HepG2 (cell line): ENCODE measurements around the gene ARHGAP45. TPM values are rescaled to one million over a fixed set of nuclear protein-coding genes. Genes with fewer than 3 reads are reported as not detected.

Experiments
- ATAC-seq: fragments of 200-7000 bp; cut with Tn5 transposase; 3 replicates; pipeline ENCODE4 v1.9.1; 2020; ENCODE audit warnings: mild to moderate bottlenecking, moderate library complexity
- BruUV-seq: library from RNA; stranded (reverse); fragments of 400-500 nt; replicated peaks from 2 replicates; lab custom pipeline; 2021; lab: Mats Ljungman, UMichigan
- CTCF ChIA-PET: fragments of 300-600 bp; formaldehyde crosslinking; extraction: SDS; loops from one replicate; lab custom pipeline; 2021; ENCODE audit warnings: low total read pairs, inconsistent platforms, low intra/inter-chr PET ratio; lab: Yijun Ruan, JAX
- POLR2A ChIA-PET: fragments of 350-600 bp; sonication (Branson Sonifier 250); formaldehyde crosslinking; loops from one replicate; lab custom pipeline; 2020; ENCODE audit warnings: antibody characterized with exemption, inconsistent platforms; lab: Yijun Ruan, JAX
- DNase-seq: peaks from one replicate; pipeline ENCODE4 v3.0.0-alpha.2; 2015; ENCODE audit warnings: low spot score
- FAIRE-seq: peaks from 3 replicates; lab custom pipeline; 2011; peaks lifted over from hg19 to GRCh38; lab: Jason Lieb, UNC
- H2AFZ ChIP-seq: one replicate; pipeline ENCODE4 v1.6.1; 2011; ENCODE audit warnings: low read length, inconsistent platforms
- H3K27ac ChIP-seq: fragments of 300-600 bp; 3 replicates; pipeline ENCODE4 v1.8.0; 2011; ENCODE audit warnings: mixed run types, mild to moderate bottlenecking, mixed read lengths, low read length, inconsistent platforms; ENCODE audit not compliant: insufficient read depth; ENCODE audit errors: extremely low read length
- H3K27me3 ChIP-seq, 2 experiments: fragments of 200-600 bp in 1 of 2; 2 replicates in 1 of 2; 3 replicates in 1 of 2; pipeline versions ENCODE4 v1.6.0 to v1.8.0; 2011; ENCODE audit warnings: low read length in 2 of 2, mild to moderate bottlenecking in 2 of 2, moderate library complexity in 2 of 2, inconsistent platforms in 1 of 2; ENCODE audit not compliant: insufficient read depth in 2 of 2, control insufficient read depth in 1 of 2
- H3K36me3 ChIP-seq, 2 experiments: fragments of 200-600 bp in 1 of 2; replicated peaks in 1 of 2; 2 replicates in 1 of 2; 3 replicates in 1 of 2; pipeline versions ENCODE4 v1.5.1 to v1.8.0; 2011; ENCODE audit warnings: low read length in 2 of 2, inconsistent platforms in 1 of 2; ENCODE audit not compliant: insufficient read depth in 2 of 2, control insufficient read depth in 1 of 2
- H3K4me1 ChIP-seq: 2 replicates; pipeline ENCODE4 v1.5.1; 2012; ENCODE audit warnings: low read length, inconsistent platforms; ENCODE audit not compliant: insufficient read depth
- H3K4me2 ChIP-seq: 2 replicates; pipeline ENCODE4 v1.6.0; 2011; ENCODE audit warnings: low read depth, low read length, inconsistent platforms
- H3K4me3 ChIP-seq, 3 experiments: fragments of 200-600 bp in 1 of 3; sonication (generic), shearing (Covaris generic) in 1 of 3; replicated peaks in 1 of 3; 2 replicates each; pipeline ENCODE4 v1.5.1; 2011 to 2016; ENCODE audit warnings: low read length in 3 of 3, inconsistent platforms in 2 of 3, low read depth in 2 of 3, mild to moderate bottlenecking in 2 of 3, control low read depth in 1 of 3, mixed read lengths in 1 of 3; ENCODE audit not compliant: insufficient read depth in 1 of 3
- H3K79me2 ChIP-seq: one replicate; pipeline ENCODE4 v1.6.1; 2011; ENCODE audit warnings: low read length, inconsistent platforms; ENCODE audit not compliant: insufficient read depth
- H3K9ac ChIP-seq: 2 replicates; pipeline ENCODE4 v1.6.0; 2011; ENCODE audit warnings: mild to moderate bottlenecking, low read depth, low read length, inconsistent platforms; ENCODE audit not compliant: insufficient read depth
- H3K9me3 ChIP-seq: 2 replicates; pipeline ENCODE4 v1.5.1; 2012; ENCODE audit warnings: mild to moderate bottlenecking, low read length
- H4K20me1 ChIP-seq: 2 replicates; pipeline ENCODE4 v1.6.0; 2011; ENCODE audit warnings: inconsistent platforms, mild to moderate bottlenecking, low read length, moderate library complexity; ENCODE audit not compliant: insufficient read depth
- NFIC ChIP-seq: IDR thresholded peaks from 2 replicates; pipeline ENCODE4 v1.6.1; 2012; ENCODE audit warnings: mild to moderate bottlenecking, low read length, inconsistent platforms
- PCBP1 ChIP-seq: fragments of 200-400 bp; formaldehyde crosslinking; IDR thresholded peaks from 2 replicates; pipeline ENCODE4 v1.6.1; 2017; ENCODE audit warnings: mild to moderate bottlenecking, low read depth, low read length, borderline replicate concordance
- RFX1 ChIP-seq: fragments of 450-650 bp; IDR thresholded peaks from 2 replicates; pipeline ENCODE4 v1.6.1; 2017
- SPEN ChIP-seq: sonication (generic); formaldehyde crosslinking; IDR thresholded peaks from 2 replicates; pipeline ENCODE4 v1.5.1; 2020; ENCODE audit warnings: low read depth, mild to moderate bottlenecking, missing genetic modification reagents
- SRSF4 ChIP-seq: fragments of 200-400 bp; formaldehyde crosslinking; IDR thresholded peaks from one replicate; pipeline ENCODE4 v1.6.1; 2018; ENCODE audit warnings: mild to moderate bottlenecking, low read depth, low read length, moderate library complexity; ENCODE audit not compliant: poor library complexity, severe bottlenecking
- TGIF2 ChIP-seq: IDR thresholded peaks from 2 replicates; pipeline ENCODE4 v1.6.1; 2016; ENCODE audit warnings: control low read depth, missing compliant biosample characterization
- ZNF362 ChIP-seq: sonication (generic); formaldehyde crosslinking; IDR thresholded peaks from 2 replicates; pipeline ENCODE4 v1.4.0; 2020; ENCODE audit warnings: missing genetic modification reagents, mild to moderate bottlenecking, borderline replicate concordance
- ZNF446 ChIP-seq: sonication (generic); formaldehyde crosslinking; IDR thresholded peaks from 2 replicates; pipeline ENCODE4 v1.5.0; 2020; ENCODE audit warnings: mild to moderate bottlenecking, missing genetic modification reagents
- ZNF614 ChIP-seq: IDR thresholded peaks from 2 replicates; pipeline ENCODE4 v1.6.1; 2018; ENCODE audit warnings: missing biosample characterization, missing genetic modification reagents, inconsistent platforms, borderline replicate concordance
- ZNF747 ChIP-seq: sonication (generic); formaldehyde crosslinking; IDR thresholded peaks from 2 replicates; pipeline ENCODE4 v1.8.1; 2023; ENCODE audit warnings: missing genetic modification reagents, mild to moderate bottlenecking, borderline replicate concordance
- ZNF839 ChIP-seq: sonication (generic); formaldehyde crosslinking; IDR thresholded peaks from 2 replicates; pipeline ENCODE4 v1.4.0; 2020; ENCODE audit warnings: missing genetic modification reagents, mild to moderate bottlenecking, borderline replicate concordance
- ZSCAN21 ChIP-seq: sonication (generic); formaldehyde crosslinking; IDR thresholded peaks from 2 replicates; pipeline ENCODE4 v1.8.0; 2022; ENCODE audit warnings: mild to moderate bottlenecking, missing genetic modification reagents, moderate library complexity, borderline replicate concordance
- WGBS: methylation state at CpG from one replicate; pipeline ENCODE4 v1.1.6; 2017; ENCODE audit warnings: low lambda C conversion rate; 5-methylcytosine and 5-hydroxymethylcytosine counted together
- in situ Hi-C: cut with HindIII; loops from 2 replicates; pipeline ENCODE4 v1.10.0; 2017; ENCODE audit warnings: low pct_unique_long_range_greater_than_20kb; ENCODE audit not compliant: extremely low pct_ligation_motif_present
- intact Hi-C: fragments of 100-400 bp; cut with micrococcal nuclease; formaldehyde crosslinking; loops from one replicate; pipeline ENCODE4 v1.10.0; 2022; ENCODE audit not compliant: unreplicated experiment
- polyA plus RNA-seq, 8 experiments: library from polyadenylated mRNA; depleted of rRNA in 3 of 8; stranded (reverse) in 7 of 8; unstranded in 1 of 8; fragments of >200 nt; fragmentation: Illumina TruSeq in 4 of 8; extraction: Trizol in 4 of 8; gene quantifications; 2 replicates each; pipeline versions ENCODE4 v1.2.1 to v1.2.3, GENCODE V29; 2011 to 2016; ENCODE audit warnings: low read depth in 4 of 8, missing spikeins in 1 of 8, mixed read lengths in 1 of 8; ENCODE audit not compliant: insufficient read depth in 1 of 8
- total RNA-seq, 5 experiments: library from RNA; depleted of rRNA; stranded (reverse); fragments of >200 nt; fragmentation: Illumina TruSeq; extraction: Trizol; gene quantifications; 2 replicates each; pipeline ENCODE4 v1.2.3, GENCODE V29; 2016; ENCODE audit warnings: low read depth in 1 of 5

The ARHGAP45 gene
- total and polyA plus RNA-seq, 2 of the 13 experiments (the other 11 are each of a cell fraction or from before 2014, with no cell fraction given): 0.84 to 32.0 TPM

GRCh38 chr19:1110809-1111640, 44.1 kb downstream of the ARHGAP45 start:
- no peaks in the 10 kb centered on the region for H3K9me3 ChIP-seq
- in situ Hi-C loops (loop anchor here (5.0 kb wide), 1 partner anchor 81 kb away; no protein-coding TSS in a partner anchor), intact Hi-C loops (loop anchor here (5.0 kb wide), 1 partner anchor 81 kb away; no protein-coding TSS in a partner anchor)
- H3K4me2 ChIP-seq: no peak overlapping the region
- FAIRE-seq: no peak
- POLR2A ChIA-PET: interaction anchor here (3.0 kb wide), 1 partner anchor 13 kb away, joined by 12 read pairs; no protein-coding TSS in a partner anchor
- 84% methylated on average over 8 of the region's 18 CpGs for WGBS
- peaks cover 10 to 15% of the 10 kb centered on the region in 2 experiments; a peak in 4 of 5 replicates for H3K36me3 ChIP-seq
- H3K27me3 ChIP-seq: no peaks in the 10 kb centered on the region
- H3K79me2 ChIP-seq: no peaks in the 10 kb centered on the region
- H3K4me1 ChIP-seq: peaks cover 30% of the 10 kb centered on the region
- no peak overlapping the region for H3K4me3 ChIP-seq
- no peak overlapping the region for H2AFZ ChIP-seq
- TF ChIP-seq PCBP1: 0 out of 2 replicates have a peak, but pooled peaks have one; percentile 12
- TF ChIP-seq ZNF362 (CRISPR knock-in tag): no peak
- TF ChIP-seq, all 625 proteins: peak for 1
- Histone ChIP-seq H3K27ac (no peak overlapping the region), H3K9ac (no peak overlapping the region), H4K20me1 (peaks cover 7% of the 10 kb centered on the region; the same call in 1 of the 2 replicates)
- ATAC-seq (no peak), DNase-seq (no peak)
- BruUV-seq: no TSS peak
- CTCF ChIA-PET: no interaction called here

- Histone ChIP-seq H3K9ac (no peak overlapping the region), H3K4me2 (no peak overlapping the region), H3K4me1 (peaks cover 22% of the 10 kb centered on the region), H3K9me3 (no peaks in the 10 kb centered on the region), H3K36me3 (peaks cover 6 to 13% of the 10 kb centered on the region in 2 experiments; a peak in 4 of 5 replicates), H2AFZ (no peak overlapping the region), H3K4me3 (no peak overlapping the region), H3K27me3 (no peaks in the 10 kb centered on the region), H3K79me2 (no peaks in the 10 kb centered on the region), H3K27ac (no peak overlapping the region), H4K20me1 (no peaks in the 10 kb centered on the region)
- ATAC-seq (no peak), FAIRE-seq (no peak), DNase-seq (no peak)
- 97% methylated on average over 16 of the region's 18 CpGs for WGBS
- in situ Hi-C loops (loop anchor here (5.0 kb wide), 1 partner anchor 81 kb away; no protein-coding TSS in a partner anchor), intact Hi-C loops (loop anchor here (5.0 kb wide), 1 partner anchor 81 kb away; no protein-coding TSS in a partner anchor)
- CTCF ChIA-PET: no interaction called here
- POLR2A ChIA-PET: interaction anchor here (1.8 to 3.0 kb wide), 2 partner anchors 8 to 14 kb away, joined by 12 to 28 read pairs; partner anchors contain the start of gene GPX4
- BruUV-seq: no TSS peak
- TF ChIP-seq ZNF614 (CRISPR knock-in tag) (no peak), ZNF446 (CRISPR knock-in tag) (no peak), ZNF747 (CRISPR knock-in tag) (no peak), SPEN (no peak), NFIC (no peak), SRSF4 (no peak), TGIF2 (CRISPR knock-in tag) (no peak), ZNF839 (CRISPR knock-in tag) (no peak), ZSCAN21 (no peak), RFX1 (no peak)
These were observed 44.8 kb downstream of the ARHGAP45 start for GRCh38 chr19:1111641-1112267.
